ENCODE results near the gene GRIK1. TPM values are rescaled to one million over a fixed set of nuclear protein-coding genes. Genes with fewer than 3 reads are reported as not detected.
"Not testable (repeated sequence)": the region's sequence is repeated elsewhere in the genome, so short reads cannot be mapped to it uniquely, and the experiment has no call there.

Gene GRIK1
- total RNA-seq = 0.20 and 0.44 TPM in 2 replicates

DNA sequence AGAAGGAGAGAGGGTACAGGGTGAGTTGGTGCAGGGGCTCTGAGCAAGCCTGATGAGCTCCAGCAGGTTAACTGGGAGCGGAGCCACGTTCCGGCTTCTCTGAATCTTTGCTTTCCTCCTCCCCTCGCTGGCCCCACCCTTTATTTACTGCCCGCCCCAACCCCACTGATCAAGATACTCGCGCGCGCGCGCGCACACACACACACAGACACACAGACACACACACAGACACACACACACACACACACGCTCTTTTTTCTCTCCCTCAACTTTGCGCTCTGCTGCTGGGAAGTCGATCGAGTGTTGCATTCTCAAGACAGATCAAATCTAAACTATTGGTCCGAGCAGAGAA is at the start of gene GRIK1:
TSS of gene GRIK1 (minus strand) at position 73 of the 352 bp plus-strand sequence.
- no peak for DNase-seq (ENCODE audit: low read depth in 2 of 2)

DNA sequence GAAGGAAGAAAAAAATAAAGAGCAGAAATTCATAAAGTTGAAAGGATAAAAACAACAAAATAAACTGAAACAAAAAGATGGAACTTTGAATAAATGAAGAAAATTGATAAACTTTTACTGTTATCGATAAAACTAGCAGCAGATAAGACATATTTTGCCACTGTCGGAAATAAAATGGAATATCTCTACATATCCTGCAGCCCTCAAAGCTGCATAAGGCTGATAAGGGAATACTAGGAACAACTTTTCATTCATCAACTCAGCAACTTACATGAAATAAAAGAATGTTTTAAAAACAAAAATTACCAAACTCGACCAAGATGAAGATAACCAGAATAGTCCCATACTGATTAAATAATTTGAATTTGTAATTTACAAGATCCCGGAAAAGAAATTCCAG is 48.0 kb upstream of the GRIK1 start:
- DNase-seq (ENCODE audit: low read depth in 2 of 2) = no peak

DNA sequence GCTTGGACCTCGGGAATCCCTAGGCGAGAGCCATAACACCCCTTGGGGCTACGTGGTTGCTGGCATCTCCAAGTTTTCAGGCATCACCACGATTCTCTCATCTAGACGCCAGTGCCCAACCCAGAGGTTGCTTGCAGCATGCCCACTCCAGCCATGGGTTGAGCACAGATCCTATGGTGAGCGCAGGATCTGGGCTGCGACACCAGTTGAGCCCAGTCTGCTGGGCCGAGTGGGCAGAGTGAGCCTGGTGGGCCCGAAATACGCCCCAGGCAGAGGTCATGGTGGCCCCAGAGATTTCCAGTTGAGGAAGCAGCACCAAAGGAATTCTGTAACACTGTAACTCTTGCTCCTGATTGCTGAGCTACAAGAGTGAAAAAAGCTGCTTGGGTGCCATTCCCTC is 46.1 kb upstream of the GRIK1 start:
- DNase-seq (ENCODE audit: low read depth in 2 of 2) = no peak

GRCh38 chr21:29979043-29979442 is 39.2 kb upstream of the GRIK1 start:
- DNase-seq (ENCODE audit: low read depth in 2 of 2) = no peak

DNA sequence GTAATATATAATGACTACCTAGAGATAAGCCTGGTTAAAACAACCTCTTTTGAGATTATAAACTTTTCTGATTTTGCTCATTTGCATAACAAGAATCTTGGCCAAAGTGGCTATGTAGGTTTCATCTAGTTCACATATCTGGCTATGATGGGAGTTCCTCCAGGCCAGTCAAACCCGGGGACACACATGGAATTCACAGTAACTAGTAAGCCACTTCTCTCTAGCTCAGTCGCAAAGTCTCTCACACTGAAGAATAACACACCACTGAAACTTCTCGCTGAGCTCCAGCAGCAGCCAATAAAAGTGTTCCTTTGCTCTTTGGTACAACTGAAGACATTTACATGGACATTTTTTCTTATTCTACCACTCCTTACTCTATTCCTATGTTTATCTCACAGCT is 36.0 kb upstream of the GRIK1 start:
- no peak for DNase-seq (ENCODE audit: low read depth in 2 of 2)

DNA sequence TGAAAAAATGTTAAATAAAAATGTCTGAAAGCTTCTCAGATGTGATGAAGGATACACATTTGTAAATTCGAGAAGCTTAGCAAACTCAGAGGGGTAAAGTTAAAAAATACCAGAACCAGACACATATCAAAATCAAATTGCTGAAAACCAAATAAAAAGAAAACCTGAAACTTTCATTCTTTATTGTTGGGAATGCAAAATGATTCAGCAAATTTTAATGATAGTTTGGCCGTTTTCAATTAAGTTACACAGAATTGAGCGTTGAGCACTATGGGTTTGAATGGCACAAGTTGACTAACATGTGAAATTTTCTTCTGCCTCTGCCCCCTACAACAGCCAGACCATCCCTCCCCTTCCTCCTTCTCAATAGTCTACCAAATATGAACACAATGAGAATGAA is 33.5 kb upstream of the GRIK1 start:
- DNase-seq (ENCODE audit: low read depth in 2 of 2) = no peak

DNA sequence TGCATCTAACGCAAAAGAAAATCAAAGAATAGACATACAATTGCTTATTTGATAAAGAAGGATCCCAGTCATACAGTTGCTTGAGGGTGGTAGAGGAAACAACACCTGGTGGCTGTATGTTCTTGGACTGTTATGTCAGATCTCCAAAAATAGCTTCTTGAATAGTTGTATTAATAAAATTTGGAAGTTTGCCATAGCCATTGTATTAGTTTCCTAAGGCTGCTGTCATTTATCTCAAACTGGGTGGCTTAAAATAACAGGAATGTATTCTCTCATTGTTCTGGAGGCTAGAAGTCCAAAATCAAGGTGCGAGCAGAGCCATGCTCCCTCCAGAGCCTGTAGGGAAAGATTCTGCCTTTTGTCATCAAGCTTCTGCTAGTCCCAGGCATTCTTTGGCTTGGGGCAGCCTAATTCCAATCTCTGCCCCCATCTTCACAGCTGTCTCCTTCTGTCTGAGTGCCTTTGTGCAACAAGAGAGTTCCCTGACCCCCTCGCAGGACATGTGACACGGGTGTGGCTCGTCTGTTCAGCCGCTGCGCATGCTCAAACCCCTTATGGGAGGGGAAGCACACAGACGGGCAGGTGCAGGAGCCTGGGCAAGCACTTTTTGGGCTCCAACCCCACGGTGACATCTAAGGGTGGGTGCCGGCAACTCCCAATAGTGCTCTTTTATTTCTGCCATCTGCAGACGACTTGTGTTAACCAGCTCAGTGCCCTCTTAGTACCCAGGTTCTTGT is 21.7 kb upstream of the GRIK1 start:
- no peak for DNase-seq (ENCODE audit: low read depth in 2 of 2)

DNA sequence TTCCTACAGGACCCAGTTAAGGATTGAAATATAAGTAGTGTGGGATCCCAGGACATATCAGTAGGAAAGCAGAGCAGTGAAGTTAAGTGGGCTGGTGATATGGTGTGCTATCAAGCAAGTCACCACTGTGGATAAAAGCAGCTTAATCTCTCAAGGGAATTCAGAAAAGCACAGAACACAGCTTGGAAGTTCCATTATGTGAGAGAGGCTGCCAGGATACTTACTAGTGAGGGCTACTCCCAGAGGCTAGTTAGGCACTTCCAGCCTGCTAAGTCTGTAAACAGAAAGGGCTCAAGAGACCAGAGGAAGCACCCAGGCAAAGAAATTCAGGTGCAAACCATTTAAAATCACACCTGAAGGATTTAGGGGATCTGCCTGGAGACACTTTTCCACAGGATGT is 18.8 kb upstream of the GRIK1 start:
- DNase-seq (ENCODE audit: low read depth in 2 of 2) = no peak

DNA sequence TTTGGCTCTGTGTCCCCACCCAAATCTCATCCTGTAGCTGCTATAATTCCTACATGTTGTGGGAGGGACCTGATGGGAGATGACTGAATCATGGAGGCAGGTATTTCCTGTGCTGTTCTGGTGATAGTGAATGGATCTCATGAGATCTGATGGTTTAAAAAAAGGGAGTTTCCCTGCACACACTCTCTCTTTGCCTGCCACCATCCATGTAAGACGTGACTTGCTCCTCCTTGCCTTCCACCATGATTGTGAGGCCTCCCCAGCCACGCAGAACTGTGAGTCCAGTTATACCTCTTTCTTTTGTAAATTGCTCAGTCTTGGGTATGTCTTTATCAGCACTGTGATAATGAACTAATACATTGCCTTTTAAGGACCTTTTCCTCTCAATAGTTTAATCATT is 18.2 kb upstream of the GRIK1 start:
- DNase-seq (ENCODE audit: low read depth in 2 of 2) = not testable (repeated sequence)

DNA sequence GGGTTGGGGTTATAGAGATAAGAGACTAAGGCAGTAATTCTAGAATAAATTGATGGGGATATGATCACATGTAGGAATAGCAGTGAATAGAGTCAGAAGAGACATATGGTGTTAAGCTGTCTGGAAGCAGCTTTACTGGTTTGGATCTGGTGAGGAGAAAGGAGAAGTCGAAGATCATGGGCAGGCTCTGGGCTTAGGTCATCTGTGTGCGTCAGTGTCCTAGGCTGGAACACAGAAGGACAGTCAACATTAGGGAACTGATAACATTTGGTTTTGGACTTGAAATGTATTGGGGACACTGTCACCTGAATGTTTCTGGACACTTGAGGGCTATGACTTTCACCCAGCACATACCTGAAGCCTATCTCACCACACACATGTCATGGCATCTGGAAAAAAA is 13.9 kb upstream of the GRIK1 start:
- no peak for DNase-seq (ENCODE audit: low read depth in 2 of 2)

- no peak for DNase-seq (ENCODE audit: low read depth in 2 of 2)
These were observed 13.3 kb upstream of the GRIK1 start for GRCh38 chr21:29953072-29953471.

DNA sequence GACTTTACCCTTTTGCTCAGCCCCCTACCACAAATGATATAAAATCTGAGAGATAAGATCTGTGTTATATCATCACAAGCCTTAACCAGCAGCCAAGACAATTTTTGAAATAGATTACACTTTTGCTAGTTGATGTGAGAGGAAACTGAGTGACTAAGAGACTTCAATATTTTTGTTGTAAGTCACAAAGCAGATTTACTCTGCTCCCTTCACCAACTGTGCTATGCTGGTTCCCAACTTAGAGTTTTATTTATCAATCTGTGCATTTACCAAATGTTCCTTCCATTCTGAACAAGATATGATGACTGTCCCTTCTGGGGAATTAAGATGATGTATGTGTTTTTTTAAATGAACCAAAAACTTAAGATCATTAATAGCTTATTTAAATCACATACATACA is 12.1 kb upstream of the GRIK1 start:
- DNase-seq (ENCODE audit: low read depth in 2 of 2) = no peak

GRCh38 chr21:29949991-29950390 is 10.2 kb upstream of the GRIK1 start:
- DNase-seq (ENCODE audit: low read depth in 2 of 2) = no peak

DNA sequence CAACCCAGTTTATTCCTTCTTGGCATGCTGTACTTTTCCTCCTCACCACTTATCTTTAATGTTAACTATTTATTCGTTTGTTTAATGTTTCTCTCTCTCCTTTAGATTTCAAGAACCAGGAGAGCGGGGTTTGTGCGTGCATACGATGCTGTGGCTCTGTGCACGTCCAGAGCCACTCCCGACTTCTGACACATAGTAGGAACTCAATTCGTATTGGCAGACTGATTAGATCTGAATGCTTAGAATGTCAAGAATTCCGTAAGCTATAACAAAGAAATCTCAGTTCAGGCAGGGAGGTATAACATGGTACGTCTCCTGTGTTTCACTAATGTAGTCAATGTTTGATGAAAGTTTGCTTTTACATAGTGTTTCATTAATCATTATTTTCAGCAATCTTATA is 7.3 kb upstream of the GRIK1 start:
- DNase-seq (ENCODE audit: low read depth in 2 of 2) = no peak

DNA sequence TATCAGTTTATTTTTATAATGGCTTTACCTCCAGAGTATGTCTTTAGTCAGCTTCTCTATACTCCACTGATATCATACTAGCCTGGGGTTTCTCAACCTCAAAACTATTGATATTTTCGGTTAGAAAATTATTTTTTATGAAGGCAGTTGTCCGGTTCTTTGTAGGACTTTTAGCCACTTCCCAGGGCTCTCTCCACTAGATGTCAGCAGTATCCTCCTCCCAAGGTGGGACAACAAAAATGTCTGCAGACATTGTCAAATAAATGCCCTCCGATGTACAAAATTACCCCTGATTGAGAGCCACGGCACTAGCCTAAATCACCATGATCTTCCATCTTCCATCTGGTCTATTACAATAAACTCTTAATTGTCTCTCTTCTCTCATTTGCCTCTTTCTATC is 4.1 kb upstream of the GRIK1 start:
- no peak for DNase-seq (ENCODE audit: low read depth in 2 of 2)

DNA sequence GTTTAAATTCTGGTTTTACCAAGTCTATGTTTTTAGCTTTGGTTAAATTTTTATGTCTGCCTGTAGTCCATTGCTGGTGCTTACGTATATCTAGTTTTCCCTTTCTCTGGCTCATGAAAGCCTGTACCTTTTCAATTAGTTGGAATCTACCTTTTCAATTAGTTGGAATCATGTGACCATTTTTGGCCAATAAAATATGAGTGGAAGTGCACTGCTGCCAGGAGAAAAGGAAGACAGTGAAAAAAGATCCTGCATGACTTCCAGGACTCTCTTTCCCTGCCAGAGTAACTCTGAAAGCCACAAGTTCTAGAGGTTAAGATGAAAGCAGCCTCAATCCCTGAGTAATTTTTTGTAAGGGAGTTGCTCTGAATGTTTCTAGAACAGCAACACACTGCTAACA is 2.2 kb upstream of the GRIK1 start:
- no peak for DNase-seq (ENCODE audit: low read depth in 2 of 2)

DNA sequence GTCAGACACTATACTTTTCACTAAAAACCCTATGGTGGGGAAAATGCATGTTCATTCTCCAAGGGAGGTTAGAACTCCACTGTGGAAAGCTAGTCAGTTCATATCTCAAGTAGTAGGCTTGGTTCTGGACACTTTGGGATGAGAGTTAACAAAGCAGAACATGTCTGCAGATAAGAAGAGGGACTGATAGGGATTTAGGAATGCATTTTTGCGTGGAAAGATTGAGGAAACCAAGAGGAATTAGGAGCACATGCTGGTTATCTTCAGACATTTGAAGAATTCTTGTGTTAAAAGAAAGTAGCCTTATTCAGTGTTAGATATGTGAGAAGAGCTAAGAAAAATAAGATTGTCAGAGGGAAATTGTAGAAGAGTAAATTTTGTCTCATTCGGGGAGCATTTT is 1.2 kb upstream of the GRIK1 start:
- DNase-seq (ENCODE audit: low read depth in 2 of 2) = no peak

DNA sequence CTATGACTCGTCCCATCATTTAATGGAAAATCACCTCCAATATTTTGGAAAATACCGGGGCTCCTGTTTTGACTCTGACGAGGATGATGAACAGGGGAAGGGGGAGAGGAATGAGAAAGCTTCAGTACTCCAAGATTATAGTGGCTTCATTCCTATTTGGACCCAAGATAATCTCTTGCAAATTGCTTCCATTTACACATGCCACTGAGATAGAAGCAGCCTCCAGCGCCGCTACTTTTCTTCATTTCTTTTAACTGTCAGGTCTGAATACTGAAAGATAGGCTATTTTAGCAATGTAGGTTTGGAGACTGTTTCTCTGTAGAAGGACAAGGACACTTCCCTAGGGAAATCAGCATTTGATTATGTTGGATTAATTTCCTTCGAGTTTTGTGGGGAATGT is 565 bp upstream of the GRIK1 start:
- no peak for DNase-seq (ENCODE audit: low read depth in 2 of 2)

- DNase-seq (ENCODE audit: low read depth in 2 of 2) = no peak
These were observed 482 bp downstream of the GRIK1 start for GRCh38 chr21:29939104-29939923.

GRCh38 chr21:29938776-29939103 is 1.1 kb downstream of the GRIK1 start:
- DNase-seq (ENCODE audit: low read depth in 2 of 2) = no peak

DNA sequence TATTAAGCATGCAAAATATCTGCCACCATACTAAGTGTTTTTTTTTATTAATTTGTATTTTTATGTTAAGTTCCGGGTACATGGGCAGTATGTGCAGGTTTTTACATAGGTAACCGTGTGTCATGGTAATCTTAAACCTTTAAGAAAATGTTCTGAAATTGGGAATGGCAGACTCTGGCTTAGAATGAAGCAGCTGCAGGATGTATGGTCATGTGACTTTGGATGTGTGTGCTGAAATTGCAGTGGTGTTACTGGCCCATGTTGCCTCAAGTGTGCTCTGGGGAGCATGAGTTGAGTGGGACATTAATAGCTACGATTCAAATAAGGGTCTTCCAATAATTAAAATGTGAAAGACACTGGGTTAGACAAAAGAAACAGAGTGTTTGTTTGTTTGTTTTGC is 6.7 kb downstream of the GRIK1 start:
- no peak for DNase-seq (ENCODE audit: low read depth in 2 of 2)

- DNase-seq (ENCODE audit: low read depth in 2 of 2) = no peak
These were observed 11.3 kb downstream of the GRIK1 start for GRCh38 chr21:29928537-29928936.

DNA sequence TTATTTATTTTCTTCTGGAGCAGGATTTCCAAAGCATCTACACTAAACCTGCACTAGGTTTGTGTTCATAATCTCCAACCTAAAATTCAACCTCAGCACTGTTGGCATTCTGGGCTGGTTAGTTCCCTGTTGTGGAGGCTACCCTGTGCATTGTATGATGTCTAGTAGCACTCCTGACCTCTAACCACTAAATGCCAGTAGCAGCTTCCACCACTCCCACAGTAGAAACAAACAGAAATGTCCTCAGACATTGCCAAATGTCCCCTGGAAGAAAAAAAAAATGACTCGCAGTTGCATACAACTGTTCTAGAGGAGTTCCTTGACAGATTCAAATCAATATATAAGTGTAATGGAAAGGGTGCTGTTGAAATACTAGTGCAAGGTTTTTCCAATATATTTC is 18.9 kb downstream of the GRIK1 start:
- no peak for DNase-seq (ENCODE audit: low read depth in 2 of 2)
